GM12878 (cell line): ENCODE results near the gene BEST1. TPM values are rescaled to one million over a fixed set of nuclear protein-coding genes. Genes with fewer than 3 reads are reported as not detected.

Experiments
- CBFB ChIP-seq: IDR thresholded peaks from 2 replicates; pipeline ENCODE4 v1.6.1; 2016; ENCODE audit warnings: antibody characterized with exemption, low read depth
- CEBPB ChIP-seq, 2 experiments: fragments of 150-350 bp in 1 of 2; IDR thresholded peaks; 2 replicates each; pipeline ENCODE4 v1.6.1; 2012 to 2014; ENCODE audit warnings: low read depth in 2 of 2, low read length in 2 of 2, borderline replicate concordance in 1 of 2, inconsistent platforms in 1 of 2
- CHD1 ChIP-seq: IDR thresholded peaks from 2 replicates; pipeline ENCODE4 v1.6.1; 2012; ENCODE audit warnings: low read depth, low read length, improper control_type of control experiment
- EED ChIP-seq: sonication (generic); IDR thresholded peaks from 2 replicates; pipeline ENCODE4 v1.6.1; 2016; ENCODE audit warnings: antibody characterized with exemption, low read depth
- FOXM1 ChIP-seq: IDR thresholded peaks from 2 replicates; pipeline ENCODE4 v1.6.1; 2012; ENCODE audit warnings: low read depth, mild to moderate bottlenecking, inconsistent platforms, low read length, moderate library complexity
- HDAC2 ChIP-seq: fragments of 200-600 bp; sonication (generic); IDR thresholded peaks from 2 replicates; pipeline ENCODE4 v1.6.1; 2017
- HDAC6 ChIP-seq: fragments of 200-600 bp; sonication (generic); IDR thresholded peaks from one replicate; pipeline ENCODE4 v1.8.0; 2017; ENCODE audit warnings: antibody characterized with exemption; ENCODE audit not compliant: unreplicated experiment
- HDGF ChIP-seq: fragments of 450-650 bp; IDR thresholded peaks from 2 replicates; pipeline ENCODE4 v1.6.1; 2016; ENCODE audit warnings: antibody characterized with exemption
- HSF1 ChIP-seq: fragments of 150-350 bp; IDR thresholded peaks from 2 replicates; pipeline ENCODE4 v1.6.1; 2014; ENCODE audit warnings: mild to moderate bottlenecking, low read depth, low read length
- JUND ChIP-seq: IDR thresholded peaks from 2 replicates; pipeline ENCODE4 v1.6.1; 2012; ENCODE audit warnings: low read depth, mild to moderate bottlenecking, low read length, improper control_type of control experiment, moderate library complexity
- MEF2B ChIP-seq: fragments of 450-650 bp; IDR thresholded peaks from 2 replicates; pipeline ENCODE4 v1.6.1; 2018; ENCODE audit warnings: mild to moderate bottlenecking, moderate library complexity; ENCODE audit not compliant: partially characterized antibody, poor library complexity, severe bottlenecking
- MYB ChIP-seq: fragments of 150-350 bp; IDR thresholded peaks from 2 replicates; pipeline ENCODE4 v1.6.1; 2014; ENCODE audit warnings: mild to moderate bottlenecking, low read depth, low read length, borderline replicate concordance
- RUNX3 ChIP-seq: IDR thresholded peaks from 2 replicates; pipeline ENCODE4 v1.6.1; 2012; ENCODE audit warnings: low read length, inconsistent platforms
- SMAD5 ChIP-seq: IDR thresholded peaks from 2 replicates; pipeline ENCODE4 v1.6.1; 2016; ENCODE audit warnings: antibody characterized with exemption, low read depth
- SPI1 ChIP-seq: IDR thresholded peaks from 2 replicates; pipeline ENCODE4 v1.6.1; 2011; ENCODE audit warnings: low read depth, mild to moderate bottlenecking, low read length, moderate library complexity, borderline replicate concordance; ENCODE audit not compliant: insufficient read depth
- SREBF1 ChIP-seq: IDR thresholded peaks from 2 replicates; pipeline ENCODE4 v1.6.1; 2012; ENCODE audit warnings: mild to moderate bottlenecking, low read length
- TCF12 ChIP-seq: IDR thresholded peaks from 2 replicates; pipeline ENCODE4 v1.6.1; 2011; ENCODE audit warnings: low read depth, mild to moderate bottlenecking, low read length
- ZBTB40 ChIP-seq: fragments of 450-650 bp; IDR thresholded peaks from 2 replicates; pipeline ENCODE4 v1.6.1; 2016; ENCODE audit warnings: mild to moderate bottlenecking, moderate library complexity, borderline replicate concordance
- ZNF384 ChIP-seq: IDR thresholded peaks from 2 replicates; pipeline ENCODE4 v1.6.1; 2012; ENCODE audit warnings: low read depth, mild to moderate bottlenecking, low read length, improper control_type of control experiment, borderline replicate concordance
- ZSCAN29 ChIP-seq: fragments of 450-650 bp; IDR thresholded peaks from 2 replicates; pipeline ENCODE4 v1.6.1; 2017; ENCODE audit warnings: mild to moderate bottlenecking, moderate library complexity
- polyA plus RNA-seq, 11 experiments: library from polyadenylated mRNA; depleted of rRNA in 4 of 11; unstranded in 6 of 11; stranded (reverse) in 5 of 11; fragments of >200 nt; fragmentation: Nextera tagmentation in 4 of 11; fragmentation: Illumina TruSeq in 1 of 11; extraction: Ambion mirVana in 4 of 11; extraction: Trizol in 1 of 11; gene quantifications; 1 replicate in 1 of 11; 2 replicates in 10 of 11; pipeline versions ENCODE4 v1.2.1 to v1.2.3, GENCODE V29; 2011 to 2016; ENCODE audit warnings: inconsistent platforms in 2 of 11, missing spikeins in 2 of 11, low read depth in 1 of 11
- total RNA-seq, 4 experiments: library from RNA; depleted of rRNA in 3 of 4; stranded (reverse); fragments of >200 nt in 3 of 4; fragmentation: Illumina TruSeq in 1 of 4; extraction: Trizol in 1 of 4; gene quantifications; 2 replicates each; pipeline versions ENCODE4 v1.2.1 to v1.2.3, GENCODE V29; 2013 to 2021
- TF ChIP-seq, protein P1 (sequence below): IDR thresholded peaks from 2 replicates; pipeline ENCODE4 v1.6.1; 2012; ENCODE audit warnings: low read depth, low read length, improper control_type of control experiment
- TF ChIP-seq, protein P2 (sequence below): fragments of 450-650 bp; IDR thresholded peaks from 2 replicates; pipeline ENCODE4 v1.6.1; 2017; ENCODE audit warnings: mild to moderate bottlenecking
- TF ChIP-seq, protein P3 (sequence below): IDR thresholded peaks from 2 replicates; pipeline ENCODE4 v1.6.1; 2011; ENCODE audit warnings: low read depth, low read length, improper control_type of control experiment, borderline replicate concordance

The BEST1 gene
- total and polyA plus RNA-seq, 10 of the 15 experiments (the other 5 are each of a cell fraction or from before 2014, with no cell fraction given): 0.03 to 3.4 (median 0.15) TPM; not detected in 1

- TF ChIP-seq HSF1: no peak
- TF ChIP-seq ZSCAN29: peak; percentile 59; the same call in 1 of the 2 replicates
- TF ChIP-seq MYB: no peak
- TF ChIP-seq CBFB: no peak
- TF ChIP-seq EED: no peak
- no peak for TF ChIP-seq SMAD5
- peak; percentile 44; the same call in 1 of the 2 replicates for TF ChIP-seq RUNX3
- TF ChIP-seq, protein P1, sequence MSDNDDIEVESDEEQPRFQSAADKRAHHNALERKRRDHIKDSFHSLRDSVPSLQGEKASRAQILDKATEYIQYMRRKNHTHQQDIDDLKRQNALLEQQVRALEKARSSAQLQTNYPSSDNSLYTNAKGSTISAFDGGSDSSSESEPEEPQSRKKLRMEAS: no peak
- no peak for TF ChIP-seq CHD1
- no peak for TF ChIP-seq SPI1
- no peak for TF ChIP-seq ZNF384
- TF ChIP-seq MEF2B: peak; percentile 32
- TF ChIP-seq HDAC6: no peak
- TF ChIP-seq SREBF1: no peak
- TF ChIP-seq TCF12: no peak
- TF ChIP-seq, protein P2, sequence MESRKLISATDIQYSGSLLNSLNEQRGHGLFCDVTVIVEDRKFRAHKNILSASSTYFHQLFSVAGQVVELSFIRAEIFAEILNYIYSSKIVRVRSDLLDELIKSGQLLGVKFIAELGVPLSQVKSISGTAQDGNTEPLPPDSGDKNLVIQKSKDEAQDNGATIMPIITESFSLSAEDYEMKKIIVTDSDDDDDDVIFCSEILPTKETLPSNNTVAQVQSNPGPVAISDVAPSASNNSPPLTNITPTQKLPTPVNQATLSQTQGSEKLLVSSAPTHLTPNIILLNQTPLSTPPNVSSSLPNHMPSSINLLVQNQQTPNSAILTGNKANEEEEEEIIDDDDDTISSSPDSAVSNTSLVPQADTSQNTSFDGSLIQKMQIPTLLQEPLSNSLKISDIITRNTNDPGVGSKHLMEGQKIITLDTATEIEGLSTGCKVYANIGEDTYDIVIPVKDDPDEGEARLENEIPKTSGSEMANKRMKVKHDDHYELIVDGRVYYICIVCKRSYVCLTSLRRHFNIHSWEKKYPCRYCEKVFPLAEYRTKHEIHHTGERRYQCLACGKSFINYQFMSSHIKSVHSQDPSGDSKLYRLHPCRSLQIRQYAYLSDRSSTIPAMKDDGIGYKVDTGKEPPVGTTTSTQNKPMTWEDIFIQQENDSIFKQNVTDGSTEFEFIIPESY: no peak
- TF ChIP-seq ZBTB40: no peak
- TF ChIP-seq JUND: no peak
- no peak for TF ChIP-seq HDAC2
- no peak for TF ChIP-seq FOXM1
- TF ChIP-seq HDGF: peak; percentile 51; the same call in 1 of the 2 replicates
- TF ChIP-seq, protein P3, sequence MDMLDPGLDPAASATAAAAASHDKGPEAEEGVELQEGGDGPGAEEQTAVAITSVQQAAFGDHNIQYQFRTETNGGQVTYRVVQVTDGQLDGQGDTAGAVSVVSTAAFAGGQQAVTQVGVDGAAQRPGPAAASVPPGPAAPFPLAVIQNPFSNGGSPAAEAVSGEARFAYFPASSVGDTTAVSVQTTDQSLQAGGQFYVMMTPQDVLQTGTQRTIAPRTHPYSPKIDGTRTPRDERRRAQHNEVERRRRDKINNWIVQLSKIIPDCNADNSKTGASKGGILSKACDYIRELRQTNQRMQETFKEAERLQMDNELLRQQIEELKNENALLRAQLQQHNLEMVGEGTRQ: no peak
- no peak for TF ChIP-seq CEBPB (IDR thresholded peaks at IDR 0.05; ENCODE audit: borderline replicate concordance in 1 of 2, low read depth in 2 of 2, low read length in 2 of 2)
Observed at GRCh38 chr11:61947486-61948210, 2.5 kb upstream of the BEST1 start (continued).
